Stimulated activated CD8-positive, alpha-beta memory T cell treated with anti-CD3 and anti-CD28 coated beads, Interleukin-12 subunit alpha, Interleukin-12 subunit beta, amount 100 ng/mL, for 4 hours (primary cell): ENCODE data around the gene TMEM150A.
"Not testable (repeated sequence)": the region's sequence is repeated elsewhere in the genome, so short reads cannot be mapped to it uniquely, and the experiment has no call there.

Experiments
- DNase-seq: peaks from one replicate; pipeline ENCODE4 v3.0.0-alpha.2; 2020; ENCODE audit warnings: low read depth

The TMEM150A gene

DNA sequence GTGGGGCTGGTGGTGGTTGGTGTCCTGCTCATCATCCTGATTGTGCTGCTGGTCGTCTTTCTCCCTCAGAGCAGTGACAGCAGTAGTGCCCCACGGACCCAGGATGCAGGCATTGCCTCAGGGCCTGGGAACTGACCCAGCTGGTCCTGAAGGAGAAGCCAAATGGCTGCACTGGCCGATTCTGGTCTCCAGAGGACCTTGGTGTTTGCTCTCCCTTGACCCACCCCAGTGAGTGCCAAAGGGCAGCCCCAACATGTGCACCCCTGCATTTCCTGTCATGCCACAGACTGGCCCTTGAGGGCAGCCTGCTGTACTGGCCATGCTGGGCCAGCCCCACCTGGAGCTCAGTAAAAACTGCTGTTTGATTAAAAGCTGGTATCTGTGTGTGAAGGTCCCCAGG lies 9.5 kb downstream of the TMEM150A start:
- DNase-seq: no peak

DNA sequence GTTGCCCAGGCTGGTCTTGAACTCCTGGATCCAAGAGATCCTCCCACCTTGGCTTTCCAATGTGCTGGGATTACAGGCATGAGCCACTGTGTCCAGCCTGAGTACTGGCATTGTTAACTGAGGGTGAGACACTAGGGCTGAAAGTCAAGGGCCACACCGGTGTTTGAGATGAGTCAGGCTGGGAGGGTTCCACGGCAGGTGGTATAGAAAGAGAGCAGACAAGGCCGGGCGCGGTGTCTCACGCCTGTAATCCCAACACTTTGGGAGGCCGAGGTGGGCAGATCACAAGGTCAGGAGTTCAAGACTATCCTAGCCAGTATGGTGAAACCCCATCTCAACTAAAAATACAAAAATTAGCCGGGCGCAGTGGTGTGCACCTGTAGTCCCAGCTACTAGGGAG lies 10.2 kb downstream of the TMEM150A start:
- not testable (repeated sequence) for DNase-seq

DNA sequence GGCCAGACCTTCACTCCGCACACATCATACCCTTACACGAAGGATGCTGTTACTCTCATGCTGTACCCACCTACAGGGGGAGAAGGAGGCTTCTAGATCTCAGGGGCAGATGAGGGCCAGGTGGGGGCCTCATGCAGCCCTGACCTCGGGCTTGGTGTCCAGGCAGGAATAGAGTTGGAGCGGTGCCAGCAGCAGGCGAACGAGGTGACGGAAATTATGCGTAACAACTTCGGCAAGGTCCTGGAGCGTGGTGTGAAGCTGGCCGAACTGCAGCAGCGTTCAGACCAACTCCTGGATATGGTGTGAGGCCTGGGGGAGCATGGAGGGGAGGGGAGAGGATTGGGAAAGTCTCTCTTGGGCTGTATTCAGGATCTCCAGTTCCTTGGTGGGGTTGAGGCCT lies 10.9 kb downstream of the TMEM150A start:
- DNase-seq: no peak

- DNase-seq: no peak
Measured at GRCh38 chr2:85590950-85591349, 11.5 kb downstream of the TMEM150A start.

- DNase-seq: no peak
Measured at GRCh38 chr2:85589982-85590791, 12.3 kb downstream of the TMEM150A start.

DNA sequence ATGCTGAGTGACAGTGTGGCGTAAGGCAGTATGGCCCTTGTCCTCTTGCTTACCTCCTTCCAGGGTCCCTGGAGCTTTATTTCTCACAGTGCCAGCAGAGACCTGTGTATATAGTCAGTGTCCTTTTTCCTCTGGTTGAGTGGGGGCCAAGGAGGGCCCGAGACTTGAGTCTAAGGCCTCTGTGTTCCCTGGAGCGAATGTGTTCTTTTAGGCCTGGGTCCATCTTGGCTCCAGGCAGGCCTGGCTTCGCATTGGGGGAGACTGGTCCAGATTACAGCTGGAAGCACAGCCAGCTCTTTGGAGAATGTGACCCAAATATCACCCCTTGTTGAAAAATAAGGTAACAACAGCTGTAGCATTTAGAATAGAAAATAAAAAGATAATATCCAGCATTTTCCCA lies 13.3 kb downstream of the TMEM150A start:
- no peak for DNase-seq

DNA sequence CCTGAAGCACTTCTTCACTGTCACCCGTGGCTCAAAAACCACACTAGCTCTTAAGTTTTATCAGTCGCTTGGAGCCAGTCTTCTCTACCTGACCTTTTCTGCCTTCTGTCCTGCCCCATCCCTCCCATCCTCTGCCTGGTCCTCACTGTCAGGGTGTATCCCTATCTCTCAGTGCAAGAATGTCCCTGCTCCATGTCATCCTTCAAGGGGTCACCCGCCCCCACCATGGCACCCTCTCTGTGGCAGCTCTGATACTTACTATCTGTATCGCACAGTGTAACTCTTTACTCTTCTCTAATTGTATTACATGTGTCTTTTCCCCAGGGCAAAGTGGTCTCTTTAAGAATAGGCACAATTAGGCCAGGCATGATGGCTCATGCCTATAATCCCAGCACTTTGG lies 13.9 kb downstream of the TMEM150A start:
- DNase-seq: no peak

- DNase-seq: no peak
Measured at GRCh38 chr2:85588236-85588635, 14.3 kb downstream of the TMEM150A start.

- DNase-seq: no peak
Measured at GRCh38 chr2:85585781-85586105, 16.8 kb downstream of the TMEM150A start.

DNA sequence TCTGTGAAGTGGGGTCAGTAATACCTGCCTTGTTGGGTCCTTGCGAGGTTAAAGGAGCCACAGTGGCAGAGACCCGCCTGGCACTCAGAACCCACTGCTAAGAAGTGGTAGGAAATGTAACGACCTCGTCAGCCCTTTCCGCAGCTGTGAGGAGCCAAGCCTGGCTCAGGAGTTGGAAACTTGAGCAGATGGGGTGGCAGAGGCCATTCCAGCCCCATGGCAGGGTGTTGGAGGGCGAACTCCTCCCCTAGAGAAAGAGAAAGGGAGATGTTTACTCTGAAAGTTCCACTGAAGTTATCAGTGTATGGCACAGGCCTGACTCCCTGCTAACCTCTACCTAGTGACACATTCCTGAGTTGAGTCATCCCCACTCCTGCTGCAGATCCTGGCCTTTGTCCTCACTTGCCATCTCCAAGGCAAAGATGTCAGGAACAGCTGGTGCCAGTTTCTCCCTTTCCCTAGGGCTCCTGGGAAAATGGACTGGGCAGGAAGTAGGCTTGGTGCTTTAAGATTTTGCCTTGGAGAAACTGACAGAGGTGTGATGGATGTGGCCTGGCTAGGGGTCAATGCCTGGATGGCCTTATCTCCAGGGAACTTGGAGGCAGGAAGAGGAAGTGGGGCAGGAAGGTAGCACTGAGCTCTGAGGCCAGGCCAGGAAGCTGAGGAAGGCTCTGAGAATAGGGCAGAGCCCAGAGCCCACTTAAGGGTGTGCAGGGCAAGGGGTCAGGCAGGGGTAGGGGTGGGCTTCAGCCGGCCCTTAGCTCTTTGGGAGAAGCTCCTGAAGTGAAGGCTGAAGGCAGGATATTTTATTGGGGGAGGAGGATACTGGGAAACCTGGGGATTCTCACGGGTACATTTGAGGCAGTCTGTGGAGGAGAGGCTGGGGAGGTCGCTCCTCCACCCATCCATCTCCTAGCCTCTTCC lies 17.4 kb downstream of the TMEM150A start:
- peak; percentile 8 for DNase-seq

DNA sequence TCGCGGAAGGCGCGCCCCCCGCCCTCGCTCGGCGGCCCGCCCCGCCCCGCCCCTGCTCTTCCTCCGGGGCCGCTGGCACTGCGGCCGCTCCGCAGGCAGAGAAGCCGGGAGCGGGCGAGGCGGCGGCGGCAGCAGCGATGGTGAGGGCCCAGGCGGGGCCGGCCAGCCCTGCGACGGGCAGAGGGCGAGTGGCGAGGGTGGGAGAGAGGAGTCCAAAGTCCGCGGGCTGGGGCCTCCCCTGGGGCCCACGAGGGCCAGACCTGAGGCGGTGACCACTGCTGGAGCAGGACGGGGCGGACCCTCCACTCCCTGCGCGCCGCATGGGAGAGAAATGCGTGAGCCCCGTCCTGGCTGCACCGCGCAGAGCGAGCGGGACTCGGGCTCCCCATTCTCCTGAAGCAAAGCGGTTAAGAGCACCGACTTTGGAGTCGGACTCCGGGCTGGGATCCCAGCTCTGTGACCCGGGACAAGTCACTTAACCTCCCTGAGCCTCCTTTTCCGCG lies 18.1 kb downstream of the TMEM150A start, which contains the start of gene VAMP5:
Gene VAMP5 (plus strand): TSS at position 78 of the 503 bp plus-strand sequence. CDS start 60 bp downstream, at position 138.
- DNase-seq: peak; percentile 32

DNA sequence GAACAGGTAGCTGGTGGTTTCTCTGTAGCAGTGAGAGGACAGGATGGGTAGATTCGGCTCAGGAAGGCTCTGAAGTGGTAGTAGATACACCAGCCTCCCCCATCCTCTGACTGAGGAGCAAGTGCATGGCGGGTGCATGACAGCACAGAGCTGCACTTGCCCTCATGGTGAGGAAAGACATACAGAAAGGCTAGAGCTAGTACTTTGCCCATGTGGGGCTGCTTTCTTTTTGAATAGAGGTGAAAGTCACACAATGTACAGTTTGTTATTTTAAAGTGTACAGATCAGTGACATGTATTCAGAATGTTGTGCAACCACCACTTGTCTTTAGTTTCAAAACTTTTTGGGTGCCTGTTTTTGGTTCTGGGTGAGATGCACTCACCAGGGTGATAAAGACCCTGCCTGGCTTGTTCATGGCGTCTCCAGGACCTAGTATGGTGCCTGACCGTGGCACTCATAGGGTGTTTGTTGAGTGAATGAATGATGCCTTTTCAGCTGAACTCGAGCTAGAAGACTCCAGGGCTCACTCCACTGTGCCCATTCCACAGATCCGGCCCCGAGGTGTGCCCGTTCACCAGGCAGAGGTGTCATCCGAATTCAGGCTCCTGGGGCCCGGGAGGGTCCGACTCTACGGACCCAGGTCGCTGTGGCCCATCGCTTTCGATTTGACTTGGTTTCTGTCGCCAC lies 18.7 kb downstream of the TMEM150A start:
- no peak for DNase-seq

DNA sequence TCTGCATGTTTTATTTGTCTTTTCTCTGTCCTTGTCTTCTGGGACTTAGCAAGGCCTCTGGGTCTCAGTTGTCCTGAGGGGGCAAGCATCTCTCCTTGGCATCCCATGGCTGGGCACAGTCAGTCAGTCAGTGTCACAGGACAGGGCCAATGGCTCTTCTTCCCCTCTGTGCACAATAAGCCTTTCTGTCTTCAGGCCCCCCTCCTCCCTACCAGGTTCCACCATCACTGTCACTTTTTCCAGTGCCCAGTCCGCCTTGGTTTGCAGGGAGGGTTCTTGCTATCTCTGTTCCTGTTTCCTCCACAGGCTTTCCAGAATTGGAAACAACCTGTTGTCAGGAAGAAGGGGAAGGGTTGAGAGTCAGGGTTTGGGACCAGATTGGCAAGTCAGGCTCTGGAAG lies 20.0 kb downstream of the TMEM150A start:
- no peak for DNase-seq

GRCh38 chr2:85580206-85580605 lies 22.3 kb downstream of the TMEM150A start:
- DNase-seq: no peak

DNA sequence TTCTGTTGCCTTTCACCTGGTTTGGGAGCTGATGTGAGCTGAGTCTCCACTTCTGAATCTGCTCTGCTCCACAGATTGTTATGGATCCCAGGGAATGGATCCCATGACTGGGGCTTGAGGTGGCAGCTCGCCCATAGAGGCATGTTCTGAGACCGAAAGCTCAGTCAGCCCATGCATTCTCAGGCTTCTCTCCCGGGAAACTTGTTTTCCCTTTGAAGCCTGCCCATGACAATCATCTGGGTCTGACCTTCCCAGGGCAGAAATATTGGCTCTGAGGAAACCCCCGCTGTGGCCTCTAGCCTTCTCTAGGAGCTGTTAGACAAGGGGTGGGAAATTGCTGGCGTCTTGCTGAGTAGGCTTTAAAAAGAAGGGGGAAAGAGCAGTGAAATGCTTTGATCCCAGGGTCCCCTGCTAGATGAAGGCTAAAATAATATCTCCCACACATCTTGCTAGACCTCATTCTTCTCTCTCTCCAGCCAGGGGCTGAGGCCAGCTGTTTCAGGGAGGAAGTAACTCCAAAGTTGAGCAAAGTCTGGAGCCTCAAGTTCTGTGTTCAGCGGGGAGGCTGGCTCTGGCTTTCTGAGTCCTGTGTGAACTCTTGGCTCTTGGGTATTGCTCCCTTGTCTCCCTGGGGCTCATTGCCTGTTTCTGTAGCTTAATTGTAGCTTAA lies 23.1 kb downstream of the TMEM150A start:
- no peak for DNase-seq

- DNase-seq: no peak
Measured at GRCh38 chr2:85578243-85579180, 24.0 kb downstream of the TMEM150A start.

- DNase-seq: peak; percentile 41
Measured at GRCh38 chr2:85577386-85578242, 24.9 kb downstream of the TMEM150A start, which contains the start of gene VAMP8. VAMP8 (plus strand) TSS chr2:85577586; CDS start chr2:85577647, 61 bp downstream.

DNA sequence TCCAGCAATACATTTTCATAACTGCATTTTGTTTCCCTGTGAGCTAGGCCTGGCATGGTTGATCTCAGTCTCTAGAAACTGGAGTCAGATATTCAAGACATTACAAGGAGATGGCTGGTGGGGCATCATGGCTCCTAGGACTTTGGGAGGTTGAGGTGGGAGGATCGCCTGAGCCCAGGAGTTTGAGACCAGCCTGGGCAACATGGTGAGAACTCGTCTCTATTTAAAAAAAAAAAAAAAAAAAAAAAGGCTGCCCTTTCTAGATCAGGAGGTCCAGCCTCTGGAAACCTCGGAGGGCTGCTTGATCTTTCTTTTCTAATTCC lies 25.5 kb downstream of the TMEM150A start:
- DNase-seq: no peak

DNA sequence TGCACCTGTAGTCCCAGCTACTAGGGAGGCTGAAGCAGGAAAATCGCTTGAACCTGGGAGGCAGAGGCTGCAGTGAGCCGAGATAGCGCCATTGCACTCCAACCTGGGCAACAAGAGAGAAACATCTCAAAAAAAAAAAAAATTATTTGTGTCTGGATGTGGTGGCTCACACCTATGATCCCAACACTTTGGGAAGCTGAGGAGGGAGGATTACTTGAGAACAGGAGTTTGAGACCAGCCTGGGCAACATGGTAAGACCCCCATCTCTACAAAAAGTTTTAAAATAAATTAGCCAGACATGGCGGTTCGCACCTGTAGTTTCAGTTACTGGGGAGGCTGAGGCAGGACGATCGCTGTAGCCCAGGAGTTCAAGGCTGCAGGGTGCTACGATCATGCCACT lies 26.8 kb downstream of the TMEM150A start:
- DNase-seq: no peak

GRCh38 chr2:85566265-85566664 lies 36.2 kb downstream of the TMEM150A start:
- no peak for DNase-seq
